Transverse colon (tissue), 3 donors: Measurements from ENCODE around the gene MISP3.

Experiments
- POLR2A ChIP-seq: fragments of 450-650 bp; IDR thresholded peaks from one replicate; pipeline ENCODE4 v1.6.1; 2016; ENCODE audit warnings: antibody characterized with exemption, mild to moderate bottlenecking, moderate library complexity
- TF ChIP-seq, protein P1 (sequence below), 5 experiments: fragments of 200-600 bp in 3 of 5; fragments of 450-650 bp in 2 of 5; sonication (generic) in 3 of 5; IDR thresholded peaks; 1 replicate in 2 of 5; 2 replicates in 3 of 5; pipeline ENCODE4 v1.5.1; 2016 to 2017; ENCODE audit warnings: antibody characterized with exemption in 5 of 5, inconsistent platforms in 3 of 5, mild to moderate bottlenecking in 2 of 5, moderate library complexity in 1 of 5

DNA sequence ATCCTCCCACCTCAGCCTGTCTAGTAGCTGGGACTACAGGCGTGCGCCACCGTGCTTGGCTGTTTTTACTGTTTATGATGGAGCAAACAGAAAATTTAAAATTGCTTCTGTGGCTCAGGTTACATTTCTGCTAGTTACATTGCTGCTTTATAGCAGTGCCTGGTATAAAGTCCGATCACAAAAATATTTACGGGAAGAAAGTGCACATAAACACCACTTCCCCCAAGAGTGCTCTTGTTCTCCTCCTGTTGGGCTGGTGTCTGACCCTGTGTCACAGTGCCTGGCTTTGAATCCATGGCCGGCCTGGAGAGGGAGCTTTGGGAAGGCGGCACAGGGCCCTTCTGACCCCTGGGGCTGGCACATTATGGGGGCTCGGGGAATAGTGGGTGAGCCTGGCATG, 33.1 kb downstream of the MISP3 start:
- TF ChIP-seq, protein P1, sequence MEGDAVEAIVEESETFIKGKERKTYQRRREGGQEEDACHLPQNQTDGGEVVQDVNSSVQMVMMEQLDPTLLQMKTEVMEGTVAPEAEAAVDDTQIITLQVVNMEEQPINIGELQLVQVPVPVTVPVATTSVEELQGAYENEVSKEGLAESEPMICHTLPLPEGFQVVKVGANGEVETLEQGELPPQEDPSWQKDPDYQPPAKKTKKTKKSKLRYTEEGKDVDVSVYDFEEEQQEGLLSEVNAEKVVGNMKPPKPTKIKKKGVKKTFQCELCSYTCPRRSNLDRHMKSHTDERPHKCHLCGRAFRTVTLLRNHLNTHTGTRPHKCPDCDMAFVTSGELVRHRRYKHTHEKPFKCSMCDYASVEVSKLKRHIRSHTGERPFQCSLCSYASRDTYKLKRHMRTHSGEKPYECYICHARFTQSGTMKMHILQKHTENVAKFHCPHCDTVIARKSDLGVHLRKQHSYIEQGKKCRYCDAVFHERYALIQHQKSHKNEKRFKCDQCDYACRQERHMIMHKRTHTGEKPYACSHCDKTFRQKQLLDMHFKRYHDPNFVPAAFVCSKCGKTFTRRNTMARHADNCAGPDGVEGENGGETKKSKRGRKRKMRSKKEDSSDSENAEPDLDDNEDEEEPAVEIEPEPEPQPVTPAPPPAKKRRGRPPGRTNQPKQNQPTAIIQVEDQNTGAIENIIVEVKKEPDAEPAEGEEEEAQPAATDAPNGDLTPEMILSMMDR (IDR thresholded peaks at IDR 0.05), result no peak
- no peak for TF ChIP-seq POLR2A
